Activated CD4-positive, alpha-beta memory T cell treated with anti-CD3 and anti-CD28 coated beads for 36 hours (primary cell): Measurements from ENCODE around the gene FGGY. TPM values are rescaled to one million over a fixed set of nuclear protein-coding genes. Genes with fewer than 3 reads are reported as not detected.
"Not testable (repeated sequence)": the region's sequence is repeated elsewhere in the genome, so short reads cannot be mapped to it uniquely, and the experiment has no call there.

Experiments
- CTCF ChIA-PET: fragments of 350-600 bp; sonication (Branson Sonifier 250); formaldehyde crosslinking; loops from one replicate; lab custom pipeline; 2021; ENCODE audit warnings: antibody characterized with exemption, inconsistent platforms; lab: Charles Lee
- POLR2A ChIA-PET: fragments of 350-600 bp; sonication (Branson Sonifier 250); formaldehyde crosslinking; loops from one replicate; lab custom pipeline; 2021; ENCODE audit warnings: antibody characterized with exemption; lab: Charles Lee
- DNase-seq: peaks from one replicate; pipeline ENCODE4 v3.0.0-alpha.2; 2020
- H3K27ac Mint-ChIP-seq: one replicate; pipeline ENCODE4 v1.8.0; 2021; ENCODE audit warnings: mixed read lengths
- H3K27me3 Mint-ChIP-seq: one replicate; pipeline ENCODE4 v1.8.0; 2021; ENCODE audit warnings: mixed read lengths
- H3K36me3 Mint-ChIP-seq: one replicate; pipeline ENCODE4 v1.8.0; 2021; ENCODE audit warnings: mixed read lengths
- H3K4me1 Mint-ChIP-seq: one replicate; pipeline ENCODE4 v1.8.0; 2021; ENCODE audit warnings: low read depth, mixed read lengths
- H3K4me3 Mint-ChIP-seq: one replicate; pipeline ENCODE4 v1.8.0; 2021; ENCODE audit warnings: mild to moderate bottlenecking, mixed read lengths
- H3K9me3 Mint-ChIP-seq: one replicate; pipeline ENCODE4 v1.8.0; 2021; ENCODE audit warnings: mixed read lengths
- intact Hi-C: fragments of 100-400 bp; cut with micrococcal nuclease; formaldehyde crosslinking; loops from one replicate; pipeline ENCODE4 v1.15.1; 2023
- total RNA-seq, 2 experiments: library from RNA; stranded (reverse); gene quantifications; one replicate each; pipeline ENCODE4 v1.2.3, GENCODE V29; 2021

The FGGY gene
- total RNA-seq, 2 experiments from 2014 or later: 10.2 TPM

DNA sequence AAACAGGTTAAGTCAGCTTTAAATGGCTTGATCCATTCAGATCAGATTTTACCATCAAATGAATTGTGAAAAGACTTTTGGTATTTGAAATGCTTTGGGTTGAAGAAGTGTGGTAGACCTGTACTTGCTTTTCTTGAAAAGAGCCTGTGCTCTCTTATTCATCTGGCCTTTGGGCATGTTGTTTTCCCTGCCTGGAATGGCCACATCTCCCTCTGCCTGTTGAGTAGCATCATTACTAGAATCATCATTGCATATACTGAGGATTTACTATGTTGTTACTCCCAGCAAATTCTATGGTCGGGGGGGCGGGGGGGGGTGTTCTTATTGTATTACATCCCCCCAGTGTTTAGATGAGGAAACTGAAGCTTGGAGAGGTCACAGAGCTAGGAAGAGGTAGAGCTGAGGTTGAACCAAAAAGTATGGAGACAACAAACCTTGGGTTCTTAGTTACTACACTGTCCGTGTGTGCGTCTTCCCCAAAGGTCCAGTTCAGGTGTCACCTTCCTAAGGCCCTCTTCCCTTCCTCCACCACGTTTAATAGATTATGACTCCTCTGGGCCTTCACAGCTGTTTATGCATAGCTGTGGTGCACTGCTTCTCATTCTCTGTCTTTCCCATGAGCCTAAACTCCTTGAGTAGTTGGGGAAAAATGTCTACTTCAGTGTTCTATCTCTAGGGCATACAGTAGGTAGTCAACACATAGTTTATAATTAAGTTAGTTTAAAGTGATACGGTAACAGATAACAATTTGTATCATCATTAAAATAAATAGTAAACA is 271.5 kb downstream of the FGGY start:
- ChIA-PET POLR2A (no interaction called here), CTCF (no interaction called here)
- Mint-ChIP-seq H3K36me3 (no peaks in the 10 kb centered on the region), H3K9me3 (no peaks in the 10 kb centered on the region), H3K4me3 (no peak overlapping the region), H3K27ac (no peak overlapping the region), H3K27me3 (peaks cover 1% of the 10 kb centered on the region), H3K4me1 (peaks cover 20% of the 10 kb centered on the region)
- no peak for DNase-seq
- intact Hi-C loops: no loop called here

DNA sequence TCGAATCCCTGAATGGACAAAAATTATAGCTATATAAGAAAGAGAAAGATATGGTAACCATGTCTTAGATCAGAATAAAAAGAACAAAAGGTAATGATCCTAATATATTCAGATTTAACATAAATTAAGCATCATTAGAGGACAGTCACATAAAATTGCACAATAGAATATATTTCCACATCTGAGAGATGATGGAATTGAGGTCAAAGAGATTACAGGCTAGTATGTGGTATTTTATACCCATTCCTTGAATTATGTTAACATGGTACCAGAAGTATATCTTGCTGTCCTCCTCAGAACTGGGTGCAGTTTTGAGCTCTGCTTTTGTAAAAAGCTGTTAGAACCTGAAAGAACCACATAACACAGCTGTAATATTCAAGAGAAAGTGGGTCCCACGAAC is 272.3 kb downstream of the FGGY start:
- no peak for DNase-seq
- POLR2A ChIA-PET: no interaction called here
- peaks cover 2% of the 10 kb centered on the region for H3K36me3 Mint-ChIP-seq
- intact Hi-C loops: no loop called here
- peaks cover 20% of the 10 kb centered on the region for H3K4me1 Mint-ChIP-seq
- no peak overlapping the region for H3K27ac Mint-ChIP-seq
- peaks cover 1% of the 10 kb centered on the region for H3K27me3 Mint-ChIP-seq
- H3K9me3 Mint-ChIP-seq: peaks cover 5% of the 10 kb centered on the region
- H3K4me3 Mint-ChIP-seq: no peak overlapping the region
- CTCF ChIA-PET: no interaction called here

DNA sequence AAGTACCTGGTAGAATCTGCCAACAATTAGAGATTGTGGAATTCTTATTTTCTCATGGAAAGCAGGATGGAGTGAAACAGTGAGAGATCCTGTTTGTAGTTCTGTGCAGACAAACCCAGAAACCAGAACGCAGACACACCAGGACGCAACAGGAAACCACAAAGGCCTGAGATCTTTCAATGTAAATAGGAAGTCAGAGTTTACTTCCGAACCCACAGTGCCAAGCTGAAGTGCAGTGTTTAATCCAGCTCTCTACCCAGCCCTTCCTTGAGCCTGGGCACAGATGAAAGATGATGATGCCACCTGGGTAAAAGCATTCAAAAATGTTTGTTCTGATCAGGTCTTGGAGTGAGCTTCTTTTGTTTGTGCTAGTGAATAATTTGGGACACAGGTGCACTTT is 273.6 kb downstream of the FGGY start:
- POLR2A ChIA-PET: interaction anchor here (0.6 kb wide), 1 partner anchor 928 kb away, joined by 3 read pairs; no protein-coding TSS in a partner anchor
- peaks cover 20% of the 10 kb centered on the region for H3K4me1 Mint-ChIP-seq
- peak; percentile 38 for DNase-seq
- CTCF ChIA-PET: no interaction called here
- intact Hi-C loops: no loop called here
- no peak overlapping the region for H3K4me3 Mint-ChIP-seq
- no peak overlapping the region for H3K27ac Mint-ChIP-seq
- H3K9me3 Mint-ChIP-seq: peaks cover 6% of the 10 kb centered on the region
- peaks cover 3% of the 10 kb centered on the region for H3K36me3 Mint-ChIP-seq
- H3K27me3 Mint-ChIP-seq: peaks cover 3% of the 10 kb centered on the region

DNA sequence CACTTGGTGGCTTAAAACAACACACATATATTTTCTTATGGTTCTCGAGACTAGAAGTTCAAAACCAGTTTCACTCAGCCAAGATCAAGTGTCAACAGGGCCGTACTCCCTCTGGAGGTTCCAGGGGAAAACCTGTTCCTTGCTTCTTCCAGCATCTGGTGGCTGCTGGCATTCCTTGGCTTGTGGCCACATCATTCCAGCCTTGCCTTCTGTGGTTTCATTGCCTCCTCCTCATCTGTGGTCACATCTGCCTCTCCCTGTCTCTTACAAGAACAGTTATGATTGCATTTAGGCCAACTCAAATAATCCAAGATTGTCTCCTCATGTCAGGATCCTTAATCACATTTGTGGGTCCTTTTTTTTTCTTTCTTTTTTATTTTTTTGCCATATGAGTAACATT is 277.2 kb downstream of the FGGY start:
- Mint-ChIP-seq H3K4me1 (peaks cover 20% of the 10 kb centered on the region), H3K27ac (no peak overlapping the region), H3K4me3 (no peak overlapping the region), H3K9me3 (peaks cover 6% of the 10 kb centered on the region), H3K27me3 (peaks cover 3% of the 10 kb centered on the region), H3K36me3 (peaks cover 3% of the 10 kb centered on the region)
- POLR2A ChIA-PET: no interaction called here
- intact Hi-C loops: no loop called here
- CTCF ChIA-PET: no interaction called here
- DNase-seq: no peak

DNA sequence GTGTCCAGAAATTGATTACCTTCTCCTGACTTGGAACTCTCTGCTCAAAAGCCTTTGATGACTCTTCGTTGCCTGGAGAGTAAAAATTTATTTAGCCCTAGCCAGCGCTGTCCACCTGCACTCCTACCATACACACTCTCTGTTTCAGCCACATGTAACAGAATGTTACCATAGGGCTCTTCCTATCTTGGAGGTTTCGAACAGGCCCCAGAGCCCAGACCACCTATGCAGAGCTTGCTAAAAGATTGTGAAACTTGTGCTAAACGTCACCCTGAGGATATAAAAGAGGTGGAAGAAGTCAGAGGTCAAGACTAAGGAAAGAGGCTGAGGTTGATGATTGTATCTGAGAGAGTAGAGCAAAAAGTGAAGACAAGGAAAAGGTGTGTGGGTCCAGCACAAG is 280.9 kb downstream of the FGGY start:
- peaks cover 6% of the 10 kb centered on the region for H3K9me3 Mint-ChIP-seq
- ChIA-PET CTCF (no interaction called here), POLR2A (no interaction called here)
- no peak overlapping the region for H3K27ac Mint-ChIP-seq
- no peak for DNase-seq
- peaks cover 3% of the 10 kb centered on the region for H3K36me3 Mint-ChIP-seq
- intact Hi-C loops: no loop called here
- H3K27me3 Mint-ChIP-seq: peaks cover 4% of the 10 kb centered on the region
- H3K4me1 Mint-ChIP-seq: no peaks in the 10 kb centered on the region
- H3K4me3 Mint-ChIP-seq: no peak overlapping the region

DNA sequence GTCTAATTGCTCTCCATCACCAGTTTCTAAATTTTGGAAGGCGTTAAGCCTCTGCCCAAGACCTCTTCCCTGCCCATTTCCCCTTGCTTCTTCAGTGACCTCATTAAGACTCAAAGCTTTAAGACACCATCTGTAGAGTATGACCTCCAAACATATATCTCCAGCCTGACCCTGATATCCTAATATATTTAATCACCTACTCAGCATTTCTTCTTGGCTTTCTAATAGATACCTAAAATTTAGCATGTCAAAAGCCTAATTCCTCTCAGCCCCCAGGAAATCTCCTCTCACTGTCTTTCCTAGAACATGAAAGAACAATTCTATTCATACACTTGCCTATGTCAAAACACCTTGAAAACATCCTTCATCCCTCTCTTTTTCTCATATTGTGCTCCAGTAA is 282.3 kb downstream of the FGGY start:
- ChIA-PET POLR2A (no interaction called here), CTCF (no interaction called here)
- peaks cover under 1% of the 10 kb centered on the region for H3K36me3 Mint-ChIP-seq

DNA sequence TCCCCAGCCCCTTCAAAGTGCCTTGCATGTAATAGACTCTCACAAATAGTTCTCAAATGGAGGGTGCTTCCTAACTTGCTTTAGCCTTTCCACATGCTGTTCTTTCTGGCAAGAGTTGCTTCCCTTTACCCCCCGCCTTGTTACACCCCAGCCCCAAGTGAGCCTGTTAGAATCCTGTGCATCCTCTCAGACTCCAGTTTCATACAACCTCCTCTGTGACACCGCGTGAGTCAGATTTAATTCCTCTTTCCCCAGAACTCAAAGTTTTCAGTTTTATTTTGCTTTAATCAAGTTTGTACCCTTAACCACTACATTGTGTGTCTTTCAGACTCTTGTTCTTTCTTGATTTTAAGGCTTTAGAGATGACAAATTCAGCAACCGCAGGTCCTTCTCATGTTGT is 283.4 kb downstream of the FGGY start:
- Mint-ChIP-seq H3K9me3 (no peaks in the 10 kb centered on the region), H3K4me1 (no peaks in the 10 kb centered on the region)
- intact Hi-C loops: no loop called here

More for the DNA sequence above, 282.3 kb downstream of the FGGY start:
- peaks cover under 1% of the 10 kb centered on the region for H3K9me3 Mint-ChIP-seq
- DNase-seq: no peak
- no peaks in the 10 kb centered on the region for H3K4me1 Mint-ChIP-seq
- no peak overlapping the region for H3K27ac Mint-ChIP-seq
- H3K27me3 Mint-ChIP-seq: peaks cover 4% of the 10 kb centered on the region
- no peak overlapping the region for H3K4me3 Mint-ChIP-seq
- intact Hi-C loops: no loop called here

DNA sequence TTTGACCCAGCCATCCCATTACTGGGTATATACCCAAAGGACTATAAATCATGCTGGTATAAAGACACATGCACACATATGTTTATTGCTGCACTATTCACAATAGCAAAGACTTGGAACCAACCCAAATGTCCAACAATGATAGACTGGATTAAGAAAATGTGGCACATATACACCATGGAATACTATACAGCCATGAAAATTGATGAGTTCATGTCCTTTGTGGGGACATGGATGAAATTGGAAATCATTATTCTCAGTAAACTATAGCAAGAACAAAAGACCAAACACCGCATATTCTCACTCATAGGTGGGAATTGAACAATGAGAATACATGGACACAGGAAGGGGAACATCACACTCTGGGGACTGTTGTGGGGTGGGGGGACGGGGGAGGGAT is 295.5 kb downstream of the FGGY start:
- intact Hi-C loops, DNase-seq, H3K27me3 Mint-ChIP-seq, H3K4me3 Mint-ChIP-seq, H3K27ac Mint-ChIP-seq, CTCF ChIA-PET, H3K9me3 Mint-ChIP-seq, H3K4me1 Mint-ChIP-seq, H3K36me3 Mint-ChIP-seq, POLR2A ChIA-PET: not testable (repeated sequence)

More for the DNA sequence above, 283.4 kb downstream of the FGGY start:
- Mint-ChIP-seq H3K27me3 (peaks cover 4% of the 10 kb centered on the region), H3K27ac (no peak overlapping the region), H3K4me3 (no peak overlapping the region), H3K36me3 (no peaks in the 10 kb centered on the region)
- ChIA-PET CTCF (no interaction called here), POLR2A (no interaction called here)
- DNase-seq: no peak

DNA sequence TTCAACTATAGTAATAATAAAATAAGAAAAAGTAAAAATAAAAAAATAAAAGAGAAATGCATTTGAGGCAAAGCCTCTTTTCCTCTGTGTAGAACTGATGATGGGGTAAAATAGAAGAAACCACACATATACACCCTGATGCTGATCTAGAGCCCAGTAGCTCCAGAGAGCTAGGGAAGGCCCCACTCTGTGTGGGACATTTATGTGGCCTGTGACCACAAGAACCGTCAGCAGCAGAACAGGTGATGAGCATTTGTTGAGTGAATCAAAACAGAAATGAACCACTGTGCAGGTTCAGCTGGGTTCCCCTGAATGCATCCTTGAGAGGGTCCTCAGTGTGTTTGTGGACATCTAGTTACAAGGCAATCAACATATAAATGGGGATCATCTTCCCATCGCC is 296.0 kb downstream of the FGGY start:
- POLR2A ChIA-PET: no interaction called here

DNA sequence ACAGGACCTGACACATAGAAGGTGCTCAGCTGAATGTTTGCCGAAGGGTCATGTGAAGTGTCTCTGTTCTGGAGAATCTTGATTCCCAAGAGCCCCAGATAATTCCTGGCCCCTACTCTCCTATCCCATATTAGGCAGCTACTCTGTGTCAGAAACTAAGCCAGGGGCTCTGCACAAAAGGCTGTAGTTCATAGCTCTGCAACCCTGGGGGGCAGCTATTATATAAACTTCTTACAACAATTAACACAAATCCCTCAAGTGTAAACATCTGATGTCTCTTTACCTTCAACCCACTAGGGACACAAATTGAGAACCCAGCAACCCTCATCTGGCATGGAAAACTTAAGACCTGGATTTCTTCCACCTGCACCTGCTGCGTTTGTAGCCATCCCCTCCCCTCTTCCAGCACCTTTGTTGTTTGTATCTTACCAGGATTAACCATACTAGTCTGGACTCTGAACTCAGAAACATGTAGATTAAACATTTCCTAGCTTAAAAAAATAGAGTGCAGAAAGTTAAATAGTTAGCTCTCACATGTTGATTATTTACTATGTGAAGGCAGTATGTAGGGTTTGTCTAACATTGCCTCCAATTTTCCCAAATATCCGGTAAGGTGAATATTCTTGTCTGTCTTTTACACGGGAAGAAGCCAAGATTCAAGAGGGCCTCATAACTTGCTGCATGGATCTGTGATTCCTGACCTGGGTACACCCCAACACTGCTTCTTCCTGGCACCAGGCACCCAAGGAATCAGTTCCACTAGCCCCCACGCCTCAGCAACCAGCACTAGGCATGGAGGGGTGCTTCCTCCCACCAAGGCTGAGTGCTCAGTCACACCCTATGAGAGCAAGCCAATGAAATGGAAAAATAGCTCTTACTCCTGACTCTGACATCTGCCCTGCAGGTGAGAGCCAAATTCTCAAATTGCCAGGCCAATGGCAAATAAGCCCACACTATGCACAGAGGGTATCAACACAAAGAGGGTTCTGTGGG is 297.2 kb downstream of the FGGY start:
- Mint-ChIP-seq H3K27me3 (no peaks in the 10 kb centered on the region), H3K4me3 (no peak overlapping the region), H3K36me3 (no peaks in the 10 kb centered on the region), H3K4me1 (peaks cover 3% of the 10 kb centered on the region), H3K27ac (no peak overlapping the region), H3K9me3 (peaks cover 3% of the 10 kb centered on the region)
- ChIA-PET CTCF (no interaction called here), POLR2A (no interaction called here)
- DNase-seq: no peak
- intact Hi-C loops: no loop called here

More for the DNA sequence above, 296.0 kb downstream of the FGGY start:
- peaks cover 3% of the 10 kb centered on the region for H3K9me3 Mint-ChIP-seq
- CTCF ChIA-PET: no interaction called here
- peaks cover 3% of the 10 kb centered on the region for H3K4me1 Mint-ChIP-seq
- no peaks in the 10 kb centered on the region for H3K36me3 Mint-ChIP-seq
- no peak overlapping the region for H3K4me3 Mint-ChIP-seq
- DNase-seq: no peak
- H3K27me3 Mint-ChIP-seq: no peaks in the 10 kb centered on the region
- intact Hi-C loops: no loop called here
- no peak overlapping the region for H3K27ac Mint-ChIP-seq

DNA sequence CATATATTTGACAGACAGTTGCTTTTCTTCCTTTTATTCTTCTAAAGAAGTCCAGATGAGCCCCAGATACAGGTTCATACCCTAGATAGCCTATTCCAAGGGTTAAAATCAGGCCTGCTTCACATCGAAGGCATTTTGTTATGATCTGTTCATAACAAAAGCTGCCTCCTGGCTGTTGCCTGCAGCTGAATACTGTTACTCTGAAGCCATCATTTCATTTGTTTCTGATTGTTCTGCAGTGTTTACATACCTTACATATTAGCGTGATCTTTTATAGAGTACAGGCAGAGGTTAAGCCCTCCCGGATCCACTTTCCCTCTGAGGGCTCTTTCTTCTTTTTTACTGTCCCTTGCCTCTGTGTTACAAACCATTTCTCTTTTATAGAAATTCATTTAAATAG is 298.9 kb downstream of the FGGY start:
- no peaks in the 10 kb centered on the region for H3K36me3 Mint-ChIP-seq
- H3K4me1 Mint-ChIP-seq: peaks cover 3% of the 10 kb centered on the region
- H3K27me3 Mint-ChIP-seq: no peaks in the 10 kb centered on the region
- DNase-seq: no peak
- CTCF ChIA-PET: no interaction called here
- H3K9me3 Mint-ChIP-seq: peaks cover 3% of the 10 kb centered on the region
- no peak overlapping the region for H3K27ac Mint-ChIP-seq
- H3K4me3 Mint-ChIP-seq: no peak overlapping the region
- intact Hi-C loops: no loop called here
- POLR2A ChIA-PET: no interaction called here

DNA sequence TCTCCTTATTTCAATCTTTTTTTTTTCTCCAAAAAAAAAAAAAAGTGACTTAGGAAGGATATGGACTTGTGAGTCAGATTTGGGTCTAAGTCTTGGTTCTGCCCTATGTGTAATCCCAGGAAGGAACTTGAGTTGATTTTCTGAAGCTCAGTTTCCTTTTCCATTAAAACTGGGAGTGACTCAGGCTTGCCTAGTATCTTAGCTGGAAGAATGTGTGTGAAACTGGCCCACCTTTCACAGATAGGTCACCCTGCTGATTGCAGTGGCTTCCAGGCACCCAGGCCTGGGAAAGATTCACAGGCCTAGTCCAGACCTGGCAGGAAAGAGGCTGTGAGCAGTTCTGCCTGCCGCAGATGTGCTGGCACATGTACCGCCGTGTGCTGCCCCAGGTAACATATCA is 299.5 kb downstream of the FGGY start:
- no peak overlapping the region for H3K4me3 Mint-ChIP-seq
- no peaks in the 10 kb centered on the region for H3K36me3 Mint-ChIP-seq
- peaks cover 3% of the 10 kb centered on the region for H3K4me1 Mint-ChIP-seq

More for the DNA sequence above, 299.5 kb downstream of the FGGY start:
- Mint-ChIP-seq H3K27me3 (no peaks in the 10 kb centered on the region), H3K27ac (no peak overlapping the region), H3K9me3 (peaks cover 1% of the 10 kb centered on the region)
- POLR2A ChIA-PET: no interaction called here
- intact Hi-C loops: no loop called here
- CTCF ChIA-PET: no interaction called here
- no peak for DNase-seq
